Measurements from ENCODE around the gene POLN.

Gene POLN

DNA sequence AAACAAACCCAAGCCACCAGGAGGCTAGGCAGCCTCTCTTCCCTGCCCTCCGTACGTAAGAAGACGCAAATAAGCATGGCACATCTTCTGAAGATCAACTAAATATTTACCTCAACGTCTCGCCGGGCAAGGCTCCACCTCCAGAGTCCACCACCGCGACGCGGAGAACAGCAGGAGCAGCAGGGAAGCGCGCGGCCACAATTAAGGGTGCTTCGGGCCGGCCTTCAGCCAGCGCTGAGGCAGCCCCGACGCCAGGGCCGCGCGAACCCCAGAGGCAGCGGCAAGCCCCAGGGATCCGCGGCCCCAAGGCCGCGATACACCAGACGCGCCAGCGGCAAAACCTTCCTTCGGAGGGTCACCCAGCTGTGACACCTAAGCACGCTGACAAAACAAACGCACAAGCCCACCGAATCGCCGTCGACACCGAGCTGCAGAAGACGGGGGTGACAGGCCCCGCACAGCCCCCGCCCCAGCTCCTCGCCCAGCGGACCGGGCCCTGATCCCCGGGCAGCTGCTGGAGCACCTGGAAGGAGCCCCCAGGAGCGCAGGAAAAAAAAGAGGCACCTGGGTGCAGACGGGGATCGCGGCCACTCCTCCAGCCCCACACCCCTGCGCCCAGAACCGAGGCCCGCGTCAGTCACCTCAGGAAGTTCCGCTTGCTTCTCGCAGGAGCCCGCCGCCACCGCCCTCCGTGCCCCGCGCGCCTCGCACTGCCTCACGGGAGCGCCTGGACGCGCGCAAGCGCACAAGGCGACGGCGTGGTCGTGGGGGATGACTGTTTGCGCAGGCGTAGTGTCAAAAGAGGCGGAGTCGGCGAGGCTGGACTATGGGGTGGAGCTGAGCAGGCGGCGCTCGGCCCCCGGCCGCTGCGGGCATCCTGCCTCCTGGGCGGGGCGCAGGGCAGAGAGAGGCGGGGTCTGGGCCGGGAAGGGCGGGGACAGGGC is at the start of gene POLN, which contains the start of gene HAUS3:
Gene POLN, minus strand, starts transcription at position 712 of the 944 bp plus-strand sequence. CDS start 12,890 bp downstream, outside the sequence.
Gene HAUS3, minus strand, starts transcription at position 712 of the 944 bp plus-strand sequence. CDS start 1,175 bp downstream, outside the sequence.
- H3K4me3 ChIP-seq (ENCODE audit: low read length): peak within 1 kb of the TSS; percentile 73
- TF ChIP-seq ZNF274 (IDR thresholded peaks at IDR 0.05; ENCODE audit: low read depth, low read length): no peak

GRCh38 chr4:2290974-2291704 is 49.2 kb upstream of the POLN start:
- no peak overlapping the region for H3K4me3 ChIP-seq (ENCODE audit: low read length)
- no peak for TF ChIP-seq ZNF274 (IDR thresholded peaks at IDR 0.05; ENCODE audit: low read depth, low read length)

- no peak overlapping the region for H3K4me3 ChIP-seq (ENCODE audit: low read length)
- no peak for TF ChIP-seq ZNF274 (IDR thresholded peaks at IDR 0.05; ENCODE audit: low read depth, low read length)
Measured at GRCh38 chr4:2290488-2290887, 48.6 kb upstream of the POLN start.

- H3K4me3 ChIP-seq (ENCODE audit: low read length): no peak overlapping the region
- no peak for TF ChIP-seq ZNF274 (IDR thresholded peaks at IDR 0.05; ENCODE audit: low read depth, low read length)
Measured at GRCh38 chr4:2289955-2290333, 48.0 kb upstream of the POLN start.

GRCh38 chr4:2289311-2289954 is 47.5 kb upstream of the POLN start:
- H3K4me3 ChIP-seq (ENCODE audit: low read length): no peak overlapping the region
- no peak for TF ChIP-seq ZNF274 (IDR thresholded peaks at IDR 0.05; ENCODE audit: low read depth, low read length)

DNA sequence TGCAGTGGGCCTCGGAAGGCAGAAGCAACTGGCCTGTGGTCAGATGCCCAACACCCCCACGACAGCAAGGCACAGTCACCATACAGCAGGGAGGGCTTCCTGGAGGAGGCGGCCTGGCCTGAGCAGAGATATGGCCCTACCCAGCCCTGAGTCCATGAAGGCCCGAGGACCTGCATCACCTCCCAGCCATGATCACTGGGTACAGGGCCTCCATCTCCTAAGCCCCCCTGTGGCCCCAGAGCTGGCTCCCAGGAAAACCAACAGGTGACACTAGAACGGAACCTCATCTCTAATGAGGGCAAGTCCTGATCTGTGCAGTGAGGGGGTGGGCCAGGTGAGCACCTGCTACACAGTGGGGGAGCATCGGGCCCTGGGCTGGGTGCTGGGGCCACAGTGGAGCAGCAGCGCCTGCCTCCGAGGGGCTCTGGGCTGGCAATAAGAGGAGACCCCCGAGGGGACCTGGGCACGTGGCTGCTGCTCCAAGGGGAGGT is 46.2 kb upstream of the POLN start:
- H3K4me3 ChIP-seq (ENCODE audit: low read length): no peak overlapping the region
- TF ChIP-seq ZNF274 (IDR thresholded peaks at IDR 0.05; ENCODE audit: low read depth, low read length): no peak

- no peak for TF ChIP-seq ZNF274 (IDR thresholded peaks at IDR 0.05; ENCODE audit: low read depth, low read length)
- H3K4me3 ChIP-seq (ENCODE audit: low read length): no peak overlapping the region
Measured at GRCh38 chr4:2287594-2287915, 45.6 kb upstream of the POLN start.

DNA sequence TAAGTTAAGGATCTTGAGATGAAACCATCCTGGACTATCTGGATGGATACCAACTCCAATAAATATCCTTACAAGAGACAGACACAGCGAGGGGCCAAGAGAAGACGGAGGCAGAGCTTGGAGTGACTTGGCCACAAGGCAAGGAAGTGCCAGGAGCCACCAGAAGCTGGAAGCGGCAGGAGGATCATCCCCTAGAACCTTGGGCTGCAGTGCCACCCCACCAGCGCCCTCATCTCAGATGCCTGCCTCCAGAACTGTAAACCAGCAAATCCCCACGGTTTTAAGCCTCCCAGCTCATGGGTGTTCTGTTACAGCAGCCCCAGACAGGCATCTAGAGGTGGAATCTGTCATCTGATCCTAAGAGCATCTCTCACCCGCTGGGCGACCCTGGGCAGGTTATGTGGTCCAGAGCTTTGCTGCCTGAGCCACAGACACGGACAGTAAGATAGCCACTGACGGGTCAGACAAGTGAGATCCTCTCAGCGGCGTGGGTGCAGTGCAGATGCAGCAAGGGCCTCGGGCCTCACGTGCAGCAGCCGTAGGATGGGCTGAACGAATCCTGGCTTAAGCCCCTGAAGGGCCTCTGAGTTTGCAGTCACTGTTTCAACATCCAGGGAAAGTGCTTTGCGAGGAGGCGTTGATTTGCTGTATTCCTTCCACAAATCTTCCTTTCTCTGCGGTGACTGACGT is 45.1 kb upstream of the POLN start:
- no peak for TF ChIP-seq ZNF274 (IDR thresholded peaks at IDR 0.05; ENCODE audit: low read depth, low read length)
- H3K4me3 ChIP-seq (ENCODE audit: low read length): no peak overlapping the region

DNA sequence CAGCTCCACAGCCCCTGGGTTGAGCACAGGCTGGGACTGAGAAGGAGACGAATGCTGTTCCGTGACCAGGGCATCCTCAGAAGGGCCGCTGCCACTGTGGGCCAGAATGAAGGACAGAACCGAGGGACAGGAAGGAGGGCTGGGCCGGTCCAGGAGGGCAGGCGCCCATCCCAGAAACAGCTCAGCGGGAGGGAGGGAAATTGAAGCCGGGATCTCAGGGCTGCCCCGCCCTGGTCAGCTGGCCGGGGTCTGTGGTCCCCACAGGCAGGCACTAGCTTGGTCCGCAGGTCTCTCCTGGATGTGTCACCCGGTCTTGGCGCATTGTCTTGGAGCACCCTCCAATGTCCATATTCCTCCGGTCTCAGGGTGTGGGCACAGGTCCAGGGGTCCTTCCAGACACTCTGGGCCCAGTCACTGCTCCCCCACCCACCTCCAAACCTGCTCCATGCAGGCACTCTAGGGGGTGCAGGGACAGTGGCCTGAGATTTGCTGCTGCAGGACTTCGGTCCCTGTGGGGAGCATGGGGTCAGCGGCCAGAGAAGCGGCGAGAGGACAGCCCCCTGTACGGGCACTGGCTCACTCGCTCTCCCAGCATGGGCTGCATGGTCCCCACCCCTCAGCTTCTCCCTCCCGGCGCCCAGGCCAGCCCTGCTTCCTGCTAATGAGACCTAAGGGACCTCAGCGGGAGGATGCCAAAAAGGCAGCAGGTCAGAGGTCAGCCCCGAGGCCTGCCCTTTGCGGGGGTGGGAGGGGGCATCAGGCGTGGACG is 43.9 kb upstream of the POLN start:
- H3K4me3 ChIP-seq (ENCODE audit: low read length): no peak overlapping the region
- TF ChIP-seq ZNF274 (IDR thresholded peaks at IDR 0.05; ENCODE audit: low read depth, low read length): no peak

DNA sequence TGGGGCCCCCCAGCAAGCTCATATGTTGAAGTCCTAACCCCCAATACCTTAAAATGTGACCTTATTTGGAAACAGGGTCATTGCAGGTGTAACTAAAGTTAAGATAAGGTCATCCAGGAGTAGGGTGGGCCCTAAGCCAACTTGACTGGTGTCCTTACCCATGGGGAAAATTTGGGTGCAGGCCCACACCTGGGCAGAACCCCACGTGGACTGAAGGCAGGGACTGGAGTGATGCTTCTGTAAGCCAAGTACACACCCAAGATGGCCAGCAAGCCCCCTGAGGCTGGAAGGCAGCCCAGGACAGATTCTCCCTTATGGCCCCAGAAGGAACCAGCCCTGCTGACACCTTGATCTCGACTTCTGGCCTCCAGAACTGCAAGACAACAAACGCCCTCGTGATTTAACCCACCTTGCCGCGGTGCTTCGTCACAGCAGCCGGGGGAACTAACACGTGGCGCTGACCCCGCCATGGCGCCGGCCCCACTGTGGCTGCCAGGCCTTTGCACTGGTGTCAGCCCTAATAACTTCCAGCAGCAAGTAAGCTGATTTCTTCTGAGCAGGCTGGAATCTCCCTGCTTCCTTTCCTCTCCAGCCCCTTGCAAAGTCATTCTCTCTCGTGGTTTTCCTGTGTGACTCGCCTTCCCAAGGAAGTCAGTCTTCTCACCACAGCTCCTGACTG is 43.2 kb upstream of the POLN start:
- H3K4me3 ChIP-seq (ENCODE audit: low read length): no peak overlapping the region
- TF ChIP-seq ZNF274 (IDR thresholded peaks at IDR 0.05; ENCODE audit: low read depth, low read length): no peak

GRCh38 chr4:2284161-2284933 is 42.4 kb upstream of the POLN start:
- H3K4me3 ChIP-seq (ENCODE audit: low read length): no peak overlapping the region
- TF ChIP-seq ZNF274 (IDR thresholded peaks at IDR 0.05; ENCODE audit: low read depth, low read length): no peak

- no peak overlapping the region for H3K4me3 ChIP-seq (ENCODE audit: low read length)
- no peak for TF ChIP-seq ZNF274 (IDR thresholded peaks at IDR 0.05; ENCODE audit: low read depth, low read length)
Measured at GRCh38 chr4:2283199-2283711, 41.3 kb upstream of the POLN start.
